ENCODE measurements around the gene RFC2.
"Not testable (repeated sequence)": the region's sequence is repeated elsewhere in the genome, so short reads cannot be mapped to it uniquely, and the experiment has no call there.

RFC2 gene

DNA sequence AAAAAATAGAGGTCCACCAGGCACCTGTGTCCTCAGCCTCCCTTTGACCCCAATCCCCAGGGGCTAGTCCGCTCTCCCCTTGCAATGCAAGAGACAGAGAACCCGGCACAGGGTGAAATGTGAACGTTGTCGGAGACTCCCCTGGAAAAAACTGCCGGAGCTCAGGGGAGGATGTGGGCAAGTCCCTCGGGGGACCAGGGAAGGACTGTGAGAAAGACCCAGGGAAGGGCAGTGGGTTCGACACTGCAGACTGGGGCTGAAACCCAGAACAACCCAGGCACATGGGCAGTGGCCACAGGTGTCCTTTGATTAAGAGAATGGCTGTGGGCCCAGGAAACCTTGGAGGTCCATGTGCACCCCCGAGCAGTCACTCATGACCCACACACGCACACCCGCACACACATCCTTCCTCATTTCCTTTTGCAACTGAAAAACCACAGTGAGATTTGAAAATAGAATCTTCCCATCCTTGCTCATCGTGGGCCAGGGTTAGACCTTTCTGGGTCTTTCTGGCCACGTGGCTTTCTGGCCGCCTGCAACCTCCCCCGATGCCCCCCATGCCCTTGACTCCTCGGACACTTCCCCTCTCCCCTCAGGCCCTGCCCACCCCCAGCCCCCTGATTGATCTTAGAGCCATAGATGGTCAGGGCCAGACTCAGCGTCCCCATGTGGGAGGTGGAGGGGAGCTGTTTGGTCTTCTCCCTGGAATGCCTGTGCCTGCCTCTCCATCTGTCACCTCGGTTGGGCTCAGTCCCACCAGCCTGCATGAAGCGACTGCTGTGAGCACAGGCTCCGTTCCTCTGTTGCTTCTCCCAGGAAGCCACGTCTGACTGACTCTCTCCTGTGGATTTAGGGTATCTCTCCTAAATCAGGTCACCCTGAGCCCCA, 36.5 kb downstream of the RFC2 start:
- no peak for DNase-seq (ENCODE audit: low read depth)

DNA sequence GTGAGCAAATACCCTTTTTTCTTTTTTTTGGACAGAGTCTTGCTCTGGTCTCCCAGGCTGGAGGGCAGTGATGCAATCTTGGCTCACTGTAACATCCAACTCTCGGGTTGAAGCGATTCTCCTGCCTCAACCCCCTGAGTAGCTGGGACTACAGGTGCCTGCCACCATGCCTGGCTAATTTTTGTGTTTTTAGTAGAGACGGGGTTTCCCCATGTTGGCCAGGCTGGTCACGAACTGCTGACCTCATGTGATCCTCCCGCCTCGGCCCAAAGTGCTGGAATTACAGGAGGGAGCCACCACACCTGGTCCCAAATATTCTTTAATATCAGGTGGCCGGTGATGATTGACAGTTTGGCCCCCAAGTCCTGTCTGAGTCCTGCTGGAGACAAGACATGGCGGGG, 37.8 kb downstream of the RFC2 start:
- DNase-seq (ENCODE audit: low read depth), result no peak

DNA sequence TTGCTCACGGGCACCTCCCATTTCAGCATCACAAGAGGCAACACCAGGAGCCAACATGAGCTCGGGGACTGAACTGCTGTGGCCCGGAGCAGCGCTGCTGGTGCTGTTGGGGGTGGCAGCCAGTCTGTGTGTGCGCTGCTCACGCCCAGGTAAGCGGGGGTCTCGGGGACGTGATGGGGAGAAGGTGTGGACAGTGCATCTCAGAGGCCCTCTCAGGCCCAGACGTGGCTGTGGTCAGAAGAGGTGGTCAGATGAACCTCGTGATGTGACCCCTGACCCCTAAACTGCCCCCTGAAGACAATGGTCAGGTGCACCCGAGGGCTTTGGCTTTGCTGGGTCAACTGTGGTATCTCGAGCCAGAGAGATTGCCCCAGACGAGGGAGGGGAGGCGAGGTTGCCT, 38.3 kb downstream of the RFC2 start:
- DNase-seq (ENCODE audit: low read depth), result no peak

DNA sequence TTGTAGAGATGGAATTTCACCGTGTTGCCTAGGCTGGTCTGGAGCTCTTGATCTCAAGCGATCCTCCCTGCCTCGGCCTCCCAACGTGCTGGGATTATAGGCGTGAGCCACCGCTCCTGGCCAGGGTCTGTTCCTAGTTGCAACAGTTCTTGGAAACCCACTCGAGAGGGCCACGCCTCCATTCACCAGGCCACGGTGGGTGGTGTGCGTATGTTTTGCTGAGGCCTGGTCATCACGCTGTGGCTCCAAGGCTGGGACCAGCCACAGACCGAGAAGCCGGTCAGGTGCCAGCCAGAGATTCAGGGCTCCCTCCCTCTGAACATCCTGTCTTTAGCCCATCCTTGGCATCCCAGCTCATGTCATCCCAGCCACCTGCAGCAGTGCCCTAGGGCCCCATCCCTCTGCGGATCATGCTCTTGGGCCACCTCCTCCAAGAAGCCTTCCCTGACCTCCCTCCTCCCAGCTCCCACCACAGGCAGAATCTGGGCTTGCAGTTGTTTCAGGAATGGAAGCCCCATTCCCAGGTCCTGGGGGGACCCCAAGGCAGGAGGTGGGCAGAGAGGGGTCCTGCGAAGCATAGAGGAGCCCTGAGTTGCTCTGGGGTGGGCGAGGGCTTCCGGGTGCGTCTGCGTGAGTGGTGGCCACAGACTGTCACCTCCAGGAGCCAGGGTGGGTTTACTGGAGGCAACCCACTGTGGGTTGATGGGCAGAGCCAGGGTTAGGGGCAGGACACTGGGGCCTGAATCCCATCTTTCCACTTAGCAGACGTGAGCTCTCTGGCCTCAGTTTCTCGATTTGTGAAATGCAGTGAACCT, 39.2 kb downstream of the RFC2 start:
- no peak for DNase-seq (ENCODE audit: low read depth)

GRCh38 chr7:74212661-74213060, 41.5 kb downstream of the RFC2 start:
- no peak for DNase-seq (ENCODE audit: low read depth)

DNA sequence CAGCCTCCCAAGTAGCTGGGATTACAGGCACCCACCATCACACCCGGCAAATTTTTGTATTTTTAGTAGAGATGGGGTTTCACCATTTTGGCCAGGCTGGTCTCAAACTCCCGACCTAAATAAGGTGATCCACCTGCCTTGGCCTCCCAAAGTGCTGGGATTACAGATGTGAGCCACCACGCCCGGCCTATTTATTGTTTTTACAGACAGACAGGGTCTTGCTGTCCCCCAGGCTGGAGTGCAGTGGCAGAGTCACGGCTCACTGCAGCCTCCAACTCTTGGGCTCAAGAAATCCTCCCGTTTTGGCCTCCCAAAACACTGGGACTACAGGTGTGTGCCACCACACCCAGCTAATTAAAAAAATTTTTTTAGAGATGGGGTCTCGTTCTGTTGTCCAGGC, 46.0 kb downstream of the RFC2 start:
- DNase-seq (ENCODE audit: low read depth), result not testable (repeated sequence)

DNA sequence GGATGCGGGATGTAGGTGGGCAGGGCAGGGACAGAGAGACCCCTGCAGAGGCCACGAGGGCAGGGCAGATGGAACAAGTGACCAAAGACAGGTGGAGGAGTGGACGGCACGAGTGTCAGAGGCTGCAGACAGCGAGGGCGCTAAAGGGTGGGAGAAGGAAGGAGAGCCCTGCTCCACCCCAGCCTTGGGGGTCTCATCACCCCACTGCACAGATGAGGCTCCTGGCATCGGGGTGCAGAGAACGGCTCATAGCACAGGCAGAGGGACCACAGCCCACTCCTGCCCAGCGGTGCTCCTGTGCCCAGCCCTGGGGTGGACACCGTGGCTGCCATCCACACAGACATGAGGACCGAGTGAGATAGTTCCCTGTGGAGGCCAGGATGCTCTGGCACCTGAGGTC, 46.6 kb downstream of the RFC2 start:
- no peak for DNase-seq (ENCODE audit: low read depth)

DNA sequence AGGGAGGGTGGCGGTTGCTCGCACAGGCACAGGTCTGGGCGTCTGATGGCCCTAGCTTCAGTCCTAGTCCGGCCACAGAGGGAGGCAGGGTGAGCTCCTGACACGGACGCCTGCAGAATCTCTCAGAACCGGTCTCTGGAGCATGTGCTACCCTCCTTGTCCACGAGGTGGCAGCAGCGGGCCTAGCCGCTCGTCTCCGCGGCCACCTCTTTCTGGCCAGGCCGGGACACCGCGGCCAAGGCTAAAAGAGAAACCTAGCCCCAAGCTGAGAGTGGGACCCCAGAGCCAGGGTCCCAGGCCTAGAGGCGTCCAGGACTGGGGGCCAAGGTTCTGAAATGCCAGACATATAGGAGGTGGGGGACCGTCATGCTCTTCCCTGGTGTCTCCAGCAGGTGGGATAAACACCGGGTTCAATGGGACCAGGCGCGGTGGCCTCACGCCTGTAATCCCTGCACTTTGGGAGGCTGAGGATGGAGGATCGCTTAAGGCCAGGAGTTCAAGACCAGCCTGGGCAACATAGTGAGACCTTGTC, 47.5 kb downstream of the RFC2 start:
- DNase-seq (ENCODE audit: low read depth), result peak; percentile 37

GRCh38 chr7:74206052-74206451, 48.1 kb downstream of the RFC2 start:
- DNase-seq (ENCODE audit: low read depth), result not testable (repeated sequence)

GRCh38 chr7:74203956-74204618, 50.1 kb downstream of the RFC2 start:
- DNase-seq (ENCODE audit: low read depth), result no peak

- peak; percentile 59 for DNase-seq (ENCODE audit: low read depth)
These were observed 51.2 kb downstream of the RFC2 start for GRCh38 chr7:74202841-74203556.

DNA sequence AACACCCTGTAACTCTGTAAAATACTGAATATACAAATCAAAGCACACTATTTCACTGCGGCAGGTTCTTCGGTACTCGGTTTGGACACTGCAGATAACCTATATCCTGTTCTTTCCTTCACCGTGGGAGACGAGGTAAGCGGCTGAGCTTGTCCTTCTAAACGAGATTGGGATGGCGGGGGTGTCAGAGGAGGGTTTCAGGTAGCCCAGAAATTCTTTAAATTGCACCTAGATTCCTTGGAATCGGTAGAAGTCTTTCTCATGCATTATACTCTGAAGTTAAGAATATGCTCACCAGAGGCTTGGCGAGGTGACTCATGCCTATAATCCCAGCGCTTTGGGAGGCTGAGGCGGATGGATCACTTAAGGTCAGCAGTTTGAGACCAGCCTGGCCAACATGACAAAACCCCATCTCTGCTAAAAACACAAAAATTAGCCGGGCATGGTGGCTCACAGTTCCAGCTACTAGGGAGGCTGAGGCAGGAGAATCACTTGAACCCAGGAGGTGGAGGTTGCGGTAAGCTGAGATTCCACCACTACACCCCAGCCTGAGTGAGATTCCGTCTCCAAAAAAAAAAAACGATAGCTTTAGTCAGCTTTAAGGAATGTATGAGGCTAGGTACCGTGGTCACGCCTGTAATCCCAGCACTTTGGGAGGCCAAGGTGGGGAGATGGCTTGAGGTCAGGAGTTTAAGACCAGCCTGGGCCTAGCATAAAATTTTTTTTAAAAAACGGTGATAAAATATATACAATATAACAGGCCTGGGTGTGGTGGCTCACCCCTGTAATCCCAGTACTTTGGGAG, 54.4 kb downstream of the RFC2 start:
- DNase-seq (ENCODE audit: low read depth), result peak; percentile 67

- no peak for DNase-seq (ENCODE audit: low read depth)
These were observed 56.6 kb downstream of the RFC2 start for GRCh38 chr7:74197449-74198124.

- not testable (repeated sequence) for DNase-seq (ENCODE audit: low read depth)
These were observed 58.1 kb downstream of the RFC2 start for GRCh38 chr7:74195968-74196654.

DNA sequence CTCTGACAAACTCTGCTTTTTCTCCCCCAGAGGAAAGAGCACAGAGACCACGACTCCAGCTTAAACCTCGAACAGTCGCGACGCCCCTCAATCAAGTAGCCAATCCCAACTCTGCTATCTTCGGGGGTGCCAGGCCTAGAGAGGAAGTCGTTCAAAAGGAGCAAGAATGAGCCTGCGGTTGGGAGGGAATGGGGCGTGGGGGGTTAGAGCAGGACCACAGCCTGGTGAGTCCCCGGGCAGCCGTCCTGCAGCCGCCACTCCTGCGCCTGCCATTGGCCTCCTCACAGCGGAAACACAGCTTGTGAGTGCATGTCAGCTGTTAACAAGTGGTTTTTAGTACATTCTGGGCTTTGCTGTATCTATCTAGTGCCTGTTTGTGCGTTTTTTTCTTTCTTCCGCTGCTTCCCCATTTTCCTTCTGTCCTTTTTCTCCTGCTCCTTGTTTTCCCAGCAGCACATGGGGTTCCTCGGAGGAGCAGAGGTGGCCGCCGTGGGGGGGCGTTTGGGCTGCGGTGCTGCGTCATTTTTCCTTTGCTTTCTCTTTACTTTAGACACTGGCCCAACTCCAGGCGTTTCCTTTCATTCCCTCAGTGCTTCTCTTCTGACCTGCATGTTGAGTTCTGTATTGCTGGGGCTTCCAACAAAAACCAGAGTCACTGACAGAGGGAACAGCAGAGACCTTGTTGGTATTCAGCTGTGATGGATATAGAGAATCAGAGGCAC, 58.9 kb downstream of the RFC2 start:
- DNase-seq (ENCODE audit: low read depth), result not testable (repeated sequence)

DNA sequence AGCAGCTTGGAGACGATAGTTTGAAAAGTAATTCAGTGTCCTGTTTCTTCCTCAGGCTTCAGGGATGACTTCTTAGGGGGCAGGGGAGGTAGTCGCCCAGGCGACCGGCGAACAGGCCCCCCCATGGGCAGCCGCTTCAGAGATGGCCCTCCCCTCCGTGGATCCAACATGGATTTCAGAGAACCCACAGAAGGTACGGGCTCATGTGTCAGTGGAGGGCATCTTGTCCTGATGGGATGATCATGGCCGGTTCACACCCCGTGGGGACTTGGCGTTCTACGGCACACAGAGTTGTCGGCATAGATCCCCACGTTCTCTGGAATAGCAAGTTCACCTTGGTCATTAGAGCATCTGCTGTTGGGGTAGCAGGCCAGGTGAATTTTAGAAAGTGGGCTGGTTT, 59.5 kb downstream of the RFC2 start:
- no peak for DNase-seq (ENCODE audit: low read depth)

DNA sequence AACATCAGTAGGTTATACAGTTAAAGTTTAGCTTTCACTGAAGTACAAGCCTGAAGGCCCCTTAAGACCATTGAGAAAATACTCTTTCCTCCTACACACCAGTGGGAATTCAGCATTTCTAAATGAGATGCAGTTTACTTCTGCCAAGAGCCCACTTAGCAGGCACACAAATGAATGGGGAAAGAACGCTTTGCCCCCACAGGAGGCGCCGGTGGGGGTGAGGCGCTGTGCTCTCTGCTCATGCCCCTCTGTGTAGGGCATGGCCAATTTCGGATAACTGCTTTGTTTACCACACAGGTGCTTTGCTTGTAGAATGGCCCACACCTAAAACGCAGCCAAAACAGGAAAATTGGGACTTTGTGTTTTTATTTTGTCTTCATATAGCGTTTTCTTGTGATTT, 60.3 kb downstream of the RFC2 start:
- no peak for DNase-seq (ENCODE audit: low read depth)

DNA sequence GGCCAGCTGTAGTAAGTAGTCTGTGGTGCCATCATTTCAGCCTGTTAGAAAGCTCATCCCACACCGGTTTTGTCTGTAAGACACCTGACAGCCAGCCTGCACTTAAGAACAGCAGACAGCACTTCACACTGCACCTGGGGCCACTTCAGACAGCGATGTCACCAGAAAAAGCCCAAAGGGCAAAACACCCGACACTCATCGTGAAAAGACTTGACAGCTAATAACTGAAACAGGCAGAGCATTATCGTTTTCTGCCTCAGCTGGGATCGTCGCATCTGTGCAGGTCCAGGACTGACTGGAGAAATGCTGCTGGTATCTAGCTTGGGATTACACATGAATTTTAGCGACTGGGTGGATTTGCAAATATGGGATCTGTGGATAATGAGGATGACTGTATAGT, 61.1 kb downstream of the RFC2 start:
- no peak for DNase-seq (ENCODE audit: low read depth)

DNA sequence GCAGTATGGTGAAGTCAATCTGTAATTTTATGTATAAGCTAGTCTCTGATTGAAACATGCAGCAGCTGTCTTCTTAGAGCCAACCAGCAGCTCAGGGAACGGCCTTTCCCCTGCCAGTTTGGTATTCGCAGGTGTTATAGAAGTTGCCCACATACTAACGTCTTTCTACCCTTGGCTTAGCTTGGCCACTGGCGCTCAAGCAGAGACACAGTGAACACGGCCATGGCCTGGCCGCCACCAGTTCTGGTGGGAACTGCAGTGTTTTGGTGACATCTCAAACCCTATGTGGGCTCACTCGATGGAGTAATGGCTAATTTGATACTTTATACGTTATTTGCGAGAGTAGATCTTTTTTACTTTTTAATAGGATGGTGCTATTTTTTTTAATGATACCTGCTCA, 63.0 kb downstream of the RFC2 start:
- no peak for DNase-seq (ENCODE audit: low read depth)
